Small intestine (tissue), 7 donors: ENCODE data around the gene SPINK4. TPM values are rescaled to one million over a fixed set of nuclear protein-coding genes. Genes with fewer than 3 reads are reported as not detected.

Experiments used
- DNase-seq, 2 donors: peaks; one replicate each; pipeline versions ENCODE4 v3.0.0 to v3.0.0-alpha.2; 2013
- FAIRE-seq: peaks from 2 replicates; lab custom pipeline; 2012; peaks lifted over from hg19 to GRCh38; lab: Jason Lieb, UNC
- H3K27ac ChIP-seq, 3 donors: one replicate each; pipeline ENCODE4 v1.5.1; 2013; ENCODE audit warnings: low read length in 2 of 3, mild to moderate bottlenecking in 2 of 3, control low read depth in 1 of 3, inconsistent platforms in 1 of 3, low read depth in 1 of 3, moderate library complexity in 1 of 3
- H3K27me3 ChIP-seq, 3 donors: one replicate each; pipeline ENCODE4 v1.6.1; 2013; ENCODE audit warnings: low read length in 3 of 3, inconsistent platforms in 1 of 3; ENCODE audit not compliant: control insufficient read depth in 3 of 3, insufficient read depth in 3 of 3
- H3K36me3 ChIP-seq, 3 donors: one replicate each; pipeline ENCODE4 v1.6.1; 2013; ENCODE audit warnings: low read length in 3 of 3, inconsistent platforms in 1 of 3, low read depth in 1 of 3, mild to moderate bottlenecking in 1 of 3, moderate library complexity in 1 of 3; ENCODE audit not compliant: control insufficient read depth in 3 of 3, insufficient read depth in 2 of 3
- H3K4me1 ChIP-seq, 3 donors: one replicate each; pipeline ENCODE4 v1.6.1; 2013; ENCODE audit warnings: low read length in 2 of 3, inconsistent platforms in 1 of 3, low read depth in 1 of 3, mild to moderate bottlenecking in 1 of 3, moderate library complexity in 1 of 3; ENCODE audit not compliant: control insufficient read depth in 3 of 3, insufficient read depth in 2 of 3
- H3K4me3 ChIP-seq, 3 donors: one replicate each; pipeline ENCODE4 v1.5.1; 2013; ENCODE audit warnings: low read length in 3 of 3, control low read depth in 1 of 3, inconsistent platforms in 1 of 3, low read depth in 1 of 3, mild to moderate bottlenecking in 1 of 3, moderate library complexity in 1 of 3
- H3K9me3 ChIP-seq, 2 donors: one replicate each; pipeline ENCODE4 v1.6.1; 2013; ENCODE audit warnings: low read depth in 1 of 2, low read length in 1 of 2; ENCODE audit not compliant: control insufficient read depth in 2 of 2, insufficient read depth in 1 of 2
- WGBS, 3 donors: extraction: QIAGEN DNeasy Blood & Tissue Kit; methylation state at CpG; one replicate each; pipeline ENCODE4 v1.1.7; 2013; 5-methylcytosine and 5-hydroxymethylcytosine counted together
- polyA plus RNA-seq, 4 donors: library from polyadenylated mRNA; stranded (reverse) in 3 of 4; unstranded in 1 of 4; fragments of 200-250 nt in 3 of 4; fragments of 120-200 nt in 1 of 4; gene quantifications; one replicate each; pipeline versions ENCODE4 v1.2.1 to v1.2.3, GENCODE V29; 2013
- donor health status: healthy with polysubstance abuse.
- donor health status: control.
- donor health status: control.
- donor health status: Bipolar disorder and iron deficiency.
- donor health status: healthy.

SPINK4 gene
- polyA plus RNA-seq, 4 donors: 361 to 2,061 (median 934) TPM

- 62 to 80% (median 64%) methylated on average over 2 of the region's 2 CpGs for WGBS, 3 donors
- Histone ChIP-seq H3K4me1 (peaks cover 0 to 5% (median 0%) of the 10 kb centered on the region in 3 donors), H3K36me3 (peaks cover 29 to 57% (median 40%) of the 10 kb centered on the region in 3 donors), H3K4me3 (no peak overlapping the region), H3K9me3 (no peaks in the 10 kb centered on the region), H3K27ac (no peak overlapping the region), H3K27me3 (no peaks in the 10 kb centered on the region)
- DNase-seq (no peak), FAIRE-seq (no peak)
These were observed 16.3 kb downstream of the SPINK4 start for GRCh38 chr9:33256236-33256635.

GRCh38 chr9:33257276-33257675 lies 17.3 kb downstream of the SPINK4 start:
- Histone ChIP-seq H3K27ac (no peak overlapping the region), H3K27me3 (no peaks in the 10 kb centered on the region), H3K36me3 (peaks cover 33 to 54% (median 44%) of the 10 kb centered on the region in 3 donors), H3K9me3 (no peaks in the 10 kb centered on the region), H3K4me3 (no peak overlapping the region), H3K4me1 (peaks cover 0 to 5% (median 0%) of the 10 kb centered on the region in 3 donors)
- 90 to 94% (median 90%) methylated on average over 4 of the region's 4 CpGs for WGBS, 3 donors
- FAIRE-seq (no peak), DNase-seq (no peak)

GRCh38 chr9:33260372-33260771 lies 20.4 kb downstream of the SPINK4 start:
- 79 to 95% (median 81%) methylated on average over 1 of the region's 1 CpG for WGBS, 3 donors
- no peak overlapping the region for H3K4me3 ChIP-seq
- no peak overlapping the region for H3K27ac ChIP-seq
- no peaks in the 10 kb centered on the region for H3K27me3 ChIP-seq
- DNase-seq: no peak
- FAIRE-seq: no peak
- no peaks in the 10 kb centered on the region for H3K9me3 ChIP-seq
- peaks cover 25 to 36% (median 25%) of the 10 kb centered on the region in 3 donors for H3K36me3 ChIP-seq
- peaks cover 0 to 5% (median under 1%) of the 10 kb centered on the region in 3 donors for H3K4me1 ChIP-seq

DNA sequence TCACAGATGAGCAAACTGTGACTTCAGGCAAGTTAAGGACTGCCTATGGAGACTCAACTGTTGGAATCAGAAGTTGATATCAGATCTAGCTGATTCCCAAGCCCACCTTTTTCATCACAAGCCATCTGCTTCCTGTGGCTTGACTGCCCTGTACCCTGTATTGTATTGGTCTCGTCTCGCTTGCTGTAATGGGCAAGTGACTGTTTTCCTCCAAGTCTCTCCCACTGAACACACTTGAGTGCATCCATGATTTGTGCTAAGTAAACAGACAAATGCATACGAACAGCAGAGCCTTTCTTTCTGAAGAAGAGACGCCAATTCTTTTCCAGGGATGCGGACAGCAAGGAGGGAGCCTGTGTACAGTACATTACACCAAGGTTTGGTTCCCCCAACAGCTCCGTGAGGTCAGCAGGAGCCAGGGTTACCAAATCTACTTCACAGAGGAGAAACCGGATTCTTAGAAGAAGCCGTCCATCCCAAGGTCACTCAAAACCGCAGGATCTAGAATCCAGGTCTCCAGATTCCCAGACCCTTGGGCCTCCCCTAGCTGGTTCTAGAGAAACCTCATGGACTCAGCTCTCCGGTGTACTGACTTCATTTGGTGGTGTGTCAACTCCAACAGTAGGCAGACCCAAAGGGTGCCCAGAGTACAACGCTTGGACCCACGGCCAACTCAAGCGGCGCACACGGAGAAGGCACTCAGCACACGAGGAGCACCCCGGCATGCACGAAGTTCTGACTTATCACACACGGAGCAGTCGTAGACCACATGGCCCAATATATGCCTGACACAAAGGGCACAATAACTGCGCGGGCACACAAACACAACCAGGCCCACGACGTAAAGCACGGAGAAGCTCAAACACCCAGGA lies 23.4 kb downstream of the SPINK4 start:
- FAIRE-seq: no peak
- no peaks in the 10 kb centered on the region for H3K27me3 ChIP-seq
- H3K9me3 ChIP-seq: no peaks in the 10 kb centered on the region
- peak; percentile 51 to 67 for DNase-seq
- peak overlapping the region; percentile 81 to 97 (median 81) for H3K4me3 ChIP-seq
- peaks cover 15 to 32% (median 16%) of the 10 kb centered on the region in 3 donors for H3K36me3 ChIP-seq
- 3 to 4% (median 4%) methylated on average over 24 to 25 of the region's 25 CpGs for whole genome bisulfite sequencing, 3 donors
- H3K4me1 ChIP-seq: peaks cover 3 to 11% (median 5%) of the 10 kb centered on the region in 3 donors
- peak overlapping the region in 2 of 3 donors; percentile 71 to 88 for H3K27ac ChIP-seq

- H3K4me3 ChIP-seq: peak overlapping the region; percentile 81 to 97 (median 81)
- no peaks in the 10 kb centered on the region for H3K9me3 ChIP-seq
- DNase-seq (peak in 1 of 2 donors; percentile 52), FAIRE-seq (no peak)
- peak overlapping the region; percentile 71 to 88 (median 86) for H3K27ac ChIP-seq
- peaks cover 14 to 31% (median 15%) of the 10 kb centered on the region in 3 donors for H3K36me3 ChIP-seq
- 0 to 1% (median 0%) methylated on average over 37 of the region's 37 CpGs for WGBS, 3 donors
- H3K4me1 ChIP-seq: peaks cover 3 to 11% (median 5%) of the 10 kb centered on the region in 3 donors
- H3K27me3 ChIP-seq: no peaks in the 10 kb centered on the region
These were observed 24.1 kb downstream of the SPINK4 start for GRCh38 chr9:33264003-33264472.

GRCh38 chr9:33264473-33265177 lies 24.7 kb downstream of the SPINK4 start, which contains the start of the genes BAG1 and CHMP5:
BAG1 (minus strand) TSS chr9:33264708.
CHMP5 (plus strand) TSS chr9:33265049; CDS start chr9:33265079, 30 bp downstream.
- Histone ChIP-seq H3K9me3 (no peaks in the 10 kb centered on the region), H3K4me3 (peak within 1 kb of the TSS; percentile 81 to 97 (median 84)), H3K36me3 (peaks cover 11 to 31% (median 15%) of the 10 kb centered on the region in 3 donors), H3K4me1 (peaks cover 3 to 11% (median 5%) of the 10 kb centered on the region in 3 donors), H3K27ac (peak within 1 kb of the TSS; percentile 86 to 90 (median 90)), H3K27me3 (no peaks in the 10 kb centered on the region)
- peak; percentile 100 for DNase-seq
- 0% methylated on average over 49 to 67 of the region's 67 CpGs for whole genome bisulfite sequencing, 3 donors
- no peak for FAIRE-seq

- peaks cover 6 to 29% (median 12%) of the 10 kb centered on the region in 3 donors for H3K36me3 ChIP-seq
- 14 to 21% (median 21%) methylated on average over 13 of the region's 13 CpGs for WGBS, 3 donors
- FAIRE-seq: no peak
These were observed 25.4 kb downstream of the SPINK4 start for GRCh38 chr9:33265211-33265865.

More at GRCh38 chr9:33265211-33265865, 25.4 kb downstream of the SPINK4 start:
- Histone ChIP-seq H3K27ac (peak overlapping the region; percentile 81 to 90 (median 90)), H3K4me1 (peaks cover 3 to 11% (median 5%) of the 10 kb centered on the region in 3 donors), H3K27me3 (no peaks in the 10 kb centered on the region), H3K4me3 (peak overlapping the region; percentile 45 to 84 (median 66)), H3K9me3 (no peaks in the 10 kb centered on the region)
- peak in 1 of 2 donors; percentile 18 for DNase-seq
